Esophagus muscularis mucosa (tissue), 4 donors: ENCODE data around the gene ZNF568. TPM values are rescaled to one million over a fixed set of nuclear protein-coding genes. Genes with fewer than 3 reads are reported as not detected.

ENCODE experiments used
- DNase-seq: peaks from one replicate; pipeline ENCODE4 v3.0.0-alpha.2; 2017; ENCODE audit errors: extremely low spot score
- H3K27ac ChIP-seq, 4 donors: fragments of 200-600 bp; sonication (generic); replicated peaks in 1 of 4; 1 replicate in 3 of 4; 2 replicates in 1 of 4; pipeline ENCODE4 v1.5.1; 2016 to 2019; ENCODE audit warnings: mild to moderate bottlenecking in 1 of 4
- H3K27me3 ChIP-seq, 4 donors: fragments of 200-600 bp; sonication (generic); one replicate each; pipeline versions ENCODE4 v1.5.1 to v1.6.0; 2016 to 2019
- H3K36me3 ChIP-seq, 4 donors: fragments of 200-600 bp; sonication (generic); one replicate each; pipeline ENCODE4 v1.5.1; 2016 to 2019
- H3K4me1 ChIP-seq, 4 donors: fragments of 200-600 bp; sonication (generic); one replicate each; pipeline ENCODE4 v1.5.1; 2016 to 2019
- H3K4me3 ChIP-seq, 4 donors: fragments of 200-600 bp; sonication (generic); 1 replicate in 2 of 4; 2 replicates in 2 of 4; pipeline ENCODE4 v1.5.1; 2016 to 2019; ENCODE audit warnings: mild to moderate bottlenecking in 4 of 4, moderate library complexity in 1 of 4
- H3K9me3 ChIP-seq, 4 donors: fragments of 200-600 bp; sonication (generic); 1 replicate in 3 of 4; 2 replicates in 1 of 4; pipeline ENCODE4 v1.5.1; 2016 to 2019
- EP300 ChIP-seq: sonication (generic); formaldehyde crosslinking; IDR thresholded peaks from one replicate; pipeline ENCODE4 v1.6.1; 2017; ENCODE audit warnings: antibody characterized with exemption
- POLR2A ChIP-seq: fragments of 450-650 bp; IDR thresholded peaks from one replicate; pipeline ENCODE4 v1.6.1; 2017; ENCODE audit warnings: antibody characterized with exemption, moderate library complexity, mild to moderate bottlenecking, low read depth
- POLR2AphosphoS5 ChIP-seq, 2 donors: sonication (generic); formaldehyde crosslinking; IDR thresholded peaks; one replicate each; pipeline ENCODE4 v1.6.1; 2017; ENCODE audit warnings: antibody characterized with exemption in 2 of 2
- WGBS: methylation state at CpG from one replicate; pipeline ENCODE4 v1.1.5; 2018; 5-methylcytosine and 5-hydroxymethylcytosine counted together
- intact Hi-C: fragments of 100-400 bp; cut with DNase I; formaldehyde crosslinking; loops from one replicate; pipeline ENCODE4 v1.15.1; 2023
- total RNA-seq, 4 donors: library from RNA; depleted of rRNA; stranded (reverse); fragments of >200 nt; gene quantifications; one replicate each; pipeline versions ENCODE4 v1.1.0 to v1.2.1, GENCODE V29; 2016
- TF ChIP-seq, protein P1 (sequence below), 3 experiments: fragments of 200-600 bp in 2 of 3; fragments of 450-650 bp in 1 of 3; sonication (generic) in 2 of 3; IDR thresholded peaks; one replicate each; pipeline ENCODE4 v1.5.1; 2017 to 2019; ENCODE audit warnings: antibody characterized with exemption in 3 of 3, mild to moderate bottlenecking in 2 of 3, moderate library complexity in 1 of 3

Gene ZNF568
- total RNA-seq, 4 donors from 2014 or later, result 9.1 to 14.7 (median 12.6) TPM

DNA sequence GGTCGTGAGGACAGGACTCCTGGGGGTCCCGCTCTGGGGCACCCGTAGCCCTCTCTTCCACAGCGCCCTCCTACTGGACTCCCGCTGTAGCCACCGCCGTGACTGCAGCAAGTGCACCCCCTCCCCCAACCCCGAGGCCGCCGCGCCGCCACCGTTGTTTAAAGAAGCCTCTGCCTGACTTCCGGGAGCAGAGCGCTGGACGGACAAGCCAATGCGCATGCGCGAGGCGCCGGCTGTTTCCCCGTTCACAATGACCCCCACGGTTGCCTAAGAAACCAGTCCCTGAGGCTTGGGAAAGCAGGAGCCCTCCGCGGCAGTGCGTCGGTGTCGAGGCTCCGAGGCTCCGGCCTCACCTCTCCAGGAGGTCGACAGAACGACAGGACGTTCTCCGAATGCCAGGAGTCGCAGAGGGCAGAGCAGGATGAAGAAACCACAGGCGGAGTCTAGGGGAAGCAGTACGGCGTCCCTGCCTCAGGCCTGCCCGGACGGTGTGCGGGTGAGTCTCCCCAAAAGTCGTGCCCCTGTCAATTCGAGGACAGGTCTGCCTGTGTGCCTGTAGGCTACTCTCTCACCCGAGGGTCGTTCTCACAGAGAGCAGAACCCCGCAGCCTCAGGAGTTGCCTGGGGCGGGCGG is 91.6 kb downstream of the ZNF568 start:
- WGBS, result 23% methylated on average over 37 of the region's 48 CpGs
- TF ChIP-seq EP300 (no peak), POLR2AphosphoS5 (IDR thresholded peaks at IDR 0.05) (peak in 1 of 2 donors; percentile 74), POLR2A (no peak)
- TF ChIP-seq, protein P1, sequence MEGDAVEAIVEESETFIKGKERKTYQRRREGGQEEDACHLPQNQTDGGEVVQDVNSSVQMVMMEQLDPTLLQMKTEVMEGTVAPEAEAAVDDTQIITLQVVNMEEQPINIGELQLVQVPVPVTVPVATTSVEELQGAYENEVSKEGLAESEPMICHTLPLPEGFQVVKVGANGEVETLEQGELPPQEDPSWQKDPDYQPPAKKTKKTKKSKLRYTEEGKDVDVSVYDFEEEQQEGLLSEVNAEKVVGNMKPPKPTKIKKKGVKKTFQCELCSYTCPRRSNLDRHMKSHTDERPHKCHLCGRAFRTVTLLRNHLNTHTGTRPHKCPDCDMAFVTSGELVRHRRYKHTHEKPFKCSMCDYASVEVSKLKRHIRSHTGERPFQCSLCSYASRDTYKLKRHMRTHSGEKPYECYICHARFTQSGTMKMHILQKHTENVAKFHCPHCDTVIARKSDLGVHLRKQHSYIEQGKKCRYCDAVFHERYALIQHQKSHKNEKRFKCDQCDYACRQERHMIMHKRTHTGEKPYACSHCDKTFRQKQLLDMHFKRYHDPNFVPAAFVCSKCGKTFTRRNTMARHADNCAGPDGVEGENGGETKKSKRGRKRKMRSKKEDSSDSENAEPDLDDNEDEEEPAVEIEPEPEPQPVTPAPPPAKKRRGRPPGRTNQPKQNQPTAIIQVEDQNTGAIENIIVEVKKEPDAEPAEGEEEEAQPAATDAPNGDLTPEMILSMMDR (IDR thresholded peaks at IDR 0.05), result no peak
- intact Hi-C loops, result no loop called here
- H3K36me3 ChIP-seq, result peaks cover 0 to 23% (median 14%) of the 10 kb centered on the region in 4 donors
- peak overlapping the region; percentile 51 to 66 (median 58) for H3K4me3 ChIP-seq
- no peak for DNase-seq
- no peaks in the 10 kb centered on the region for H3K27me3 ChIP-seq
- H3K9me3 ChIP-seq, result peaks cover 0 to 48% (median 37%) of the 10 kb centered on the region in 4 donors
- peaks cover 0 to 19% (median 6%) of the 10 kb centered on the region in 4 donors for H3K4me1 ChIP-seq
- peak overlapping the region; percentile 15 to 52 (median 29) for H3K27ac ChIP-seq

DNA sequence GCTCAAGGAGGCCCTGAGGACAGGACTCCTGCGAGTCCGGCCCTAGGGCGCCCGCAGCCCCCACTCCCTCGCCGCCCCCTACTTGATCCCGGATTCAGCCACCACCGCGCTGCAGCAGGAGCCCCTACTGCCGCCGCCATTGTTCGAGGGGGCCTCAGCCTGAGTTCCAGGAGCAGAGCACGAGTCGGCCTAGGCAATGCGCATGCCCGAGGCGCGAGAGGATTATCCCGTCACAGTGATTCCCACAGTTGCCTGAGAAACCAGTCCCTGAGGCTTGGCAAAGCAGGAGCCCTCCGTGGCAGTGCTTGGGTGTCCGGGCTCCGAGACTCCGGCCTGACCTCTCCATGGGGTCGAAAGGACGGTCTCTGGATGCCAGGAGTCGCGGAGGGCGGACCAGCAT is 93.7 kb downstream of the ZNF568 start:
- no peak overlapping the region for H3K27ac ChIP-seq
- intact Hi-C loops, result no loop called here
- H3K4me1 ChIP-seq, result peaks cover 0 to 19% (median 6%) of the 10 kb centered on the region in 4 donors
- no peak for TF ChIP-seq EP300
- no peaks in the 10 kb centered on the region for H3K27me3 ChIP-seq
- DNase-seq, result no peak
- WGBS, result 100% methylated on average over 3 of the region's 28 CpGs
- peaks cover 0 to 69% (median 46%) of the 10 kb centered on the region in 4 donors for H3K9me3 ChIP-seq
- peaks cover 0 to 43% (median 27%) of the 10 kb centered on the region in 4 donors for H3K36me3 ChIP-seq
- H3K4me3 ChIP-seq, result no peak overlapping the region

DNA sequence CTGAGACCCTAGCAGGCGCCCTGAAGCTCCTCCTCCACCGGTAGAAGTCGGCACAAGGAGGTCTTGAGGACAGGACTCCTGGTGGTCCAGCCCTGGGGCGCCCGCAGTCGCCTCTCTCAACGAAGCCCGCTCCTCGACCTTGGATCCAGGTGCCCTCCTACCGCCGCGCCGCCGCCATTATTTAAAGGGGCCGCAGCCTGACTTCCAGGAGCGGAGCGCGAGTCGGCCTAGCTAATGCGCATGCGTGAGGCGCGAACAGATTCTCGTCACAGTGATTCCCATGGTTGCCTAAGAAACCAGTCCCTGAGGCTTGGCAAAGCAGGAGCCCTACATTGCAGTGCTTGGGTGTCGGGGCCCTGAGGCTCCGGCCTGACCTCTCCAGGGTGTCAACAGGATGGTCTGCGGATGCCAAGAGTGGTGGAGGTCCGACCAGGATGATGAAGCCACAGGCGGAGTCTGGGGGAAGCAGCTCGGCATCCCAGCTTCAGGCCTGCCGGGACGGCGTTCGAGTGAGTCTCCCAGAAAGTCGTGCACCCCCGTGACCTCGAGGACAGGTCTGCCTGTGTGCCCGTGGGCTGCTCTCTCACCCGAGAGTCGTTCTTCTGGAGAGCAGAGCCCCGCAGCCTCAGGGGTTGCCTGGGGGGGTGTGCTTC is 96.1 kb downstream of the ZNF568 start:
- Histone ChIP-seq H3K27me3 (no peaks in the 10 kb centered on the region), H3K27ac (no peak overlapping the region), H3K9me3 (peaks cover 0 to 93% (median 58%) of the 10 kb centered on the region in 4 donors), H3K4me1 (peaks cover 0 to 19% (median 5%) of the 10 kb centered on the region in 4 donors), H3K36me3 (peaks cover 0 to 59% (median 36%) of the 10 kb centered on the region in 4 donors), H3K4me3 (no peak overlapping the region)
- intact Hi-C loops, result no loop called here
- 96% methylated on average over 23 of the region's 41 CpGs for WGBS
- TF ChIP-seq, protein P1 (IDR thresholded peaks at IDR 0.05), result no peak
- TF ChIP-seq POLR2AphosphoS5 (IDR thresholded peaks at IDR 0.05), result no peak
- TF ChIP-seq EP300, result no peak
- no peak for TF ChIP-seq POLR2A
- no peak for DNase-seq

DNA sequence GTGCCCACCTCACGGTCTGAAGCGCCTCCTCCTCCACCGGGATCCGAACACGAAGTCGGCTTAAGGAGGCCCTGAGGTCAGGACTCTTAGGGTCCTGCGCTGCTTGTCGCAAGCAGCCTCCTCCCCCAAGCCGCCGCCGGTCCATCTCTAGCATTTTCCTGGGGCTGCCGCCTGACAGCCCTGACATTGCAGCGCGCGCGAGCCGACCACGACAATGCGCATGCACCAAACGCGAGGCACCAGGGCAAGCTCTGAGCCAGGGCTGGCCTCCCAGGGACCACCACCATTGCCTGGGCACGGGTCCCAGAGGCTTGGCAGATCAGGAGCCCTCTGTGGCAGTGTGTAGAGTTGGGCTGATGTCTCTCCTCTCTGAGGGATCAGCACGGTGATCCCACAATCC is 98.3 kb downstream of the ZNF568 start:
- intact Hi-C loops, result no loop called here
- H3K4me1 ChIP-seq, result peaks cover 0 to 5% (median 0%) of the 10 kb centered on the region in 4 donors
- peaks cover 0 to 59% (median 36%) of the 10 kb centered on the region in 4 donors for H3K36me3 ChIP-seq
- DNase-seq, result no peak
- no peak for TF ChIP-seq POLR2AphosphoS5 (IDR thresholded peaks at IDR 0.05)
- TF ChIP-seq EP300, result no peak
- TF ChIP-seq POLR2A, result no peak
- TF ChIP-seq, protein P1 (IDR thresholded peaks at IDR 0.05), result no peak
- peaks cover 0 to 96% (median 63%) of the 10 kb centered on the region in 4 donors for H3K9me3 ChIP-seq
- no peak overlapping the region for H3K4me3 ChIP-seq
- 99% methylated on average over 10 of the region's 23 CpGs for WGBS
- H3K27ac ChIP-seq, result no peak overlapping the region
- H3K27me3 ChIP-seq, result no peaks in the 10 kb centered on the region

DNA sequence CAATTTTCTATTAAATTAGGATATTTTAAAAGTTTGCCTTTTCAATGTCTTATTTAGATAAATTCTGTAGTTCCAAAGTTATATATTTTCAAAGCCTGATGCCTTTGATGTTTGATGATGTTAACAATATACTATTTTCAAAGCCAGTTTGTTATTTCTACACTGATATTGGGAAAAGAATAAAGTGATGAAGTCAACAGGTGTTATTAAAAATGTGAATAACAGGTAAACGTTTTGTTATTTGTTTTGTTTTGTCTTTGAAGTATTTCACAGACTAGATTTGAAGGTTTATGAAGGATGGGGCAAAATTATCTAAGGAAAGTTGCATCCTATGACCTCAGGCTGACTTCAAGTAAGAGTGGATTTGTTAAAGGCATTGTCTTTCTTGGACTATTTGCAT is 129.0 kb downstream of the ZNF568 start:
- Histone ChIP-seq H3K4me3 (no peak overlapping the region), H3K27me3 (no peaks in the 10 kb centered on the region), H3K36me3 (no peaks in the 10 kb centered on the region), H3K27ac (no peak overlapping the region), H3K9me3 (peaks cover 0 to 77% (median 30%) of the 10 kb centered on the region in 4 donors), H3K4me1 (no peaks in the 10 kb centered on the region)
- TF ChIP-seq POLR2AphosphoS5 (IDR thresholded peaks at IDR 0.05) (no peak), EP300 (no peak), POLR2A (no peak)
- TF ChIP-seq, protein P1 (IDR thresholded peaks at IDR 0.05), result no peak
- intact Hi-C loops, result no loop called here
- DNase-seq, result no peak
- WGBS, result 58% methylated on average over 1 of the region's 1 CpG
